GM12872 (cell line): ENCODE measurements around the gene CCNB2.

ENCODE experiments used
- CTCF ChIP-seq: IDR thresholded peaks from 3 replicates; pipeline ENCODE4 v1.5.1; 2011; ENCODE audit warnings: low read depth, mild to moderate bottlenecking, low read length, moderate library complexity; ENCODE audit not compliant: insufficient read depth

The CCNB2 gene

DNA sequence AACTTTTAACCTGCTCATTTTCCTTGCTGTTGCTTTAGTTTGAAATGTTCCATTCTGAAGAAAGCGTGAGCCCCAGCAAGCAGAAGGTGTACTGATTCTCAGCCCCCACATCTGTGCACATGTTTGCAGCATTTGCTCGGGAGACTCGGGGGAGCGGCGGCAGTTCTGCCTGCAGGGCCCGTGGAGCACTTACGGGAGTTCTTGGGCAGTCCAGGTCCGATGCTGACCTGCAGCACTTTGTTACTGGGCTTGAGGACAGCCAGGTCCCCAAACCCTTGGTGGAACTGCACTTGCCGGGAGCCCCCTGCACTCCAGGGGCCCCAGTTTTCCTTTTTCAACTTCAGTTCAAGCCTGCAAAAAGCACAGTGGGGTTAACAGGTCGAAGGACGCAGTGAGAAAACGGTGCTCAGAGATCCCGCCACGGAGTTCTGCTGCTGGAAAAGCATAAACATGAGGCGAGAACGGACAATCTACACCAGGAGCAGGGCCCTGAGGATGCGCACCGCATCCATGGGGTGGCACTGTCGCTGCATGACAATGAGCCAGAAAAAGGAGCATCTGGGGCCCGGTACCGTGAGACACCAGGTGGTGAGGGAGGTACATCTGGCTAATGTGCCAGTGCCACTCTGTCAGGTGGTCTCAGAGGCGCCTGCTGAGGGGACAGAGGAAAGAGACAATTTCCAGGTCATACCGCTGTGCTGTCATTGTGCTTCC, 56.1 kb downstream of the CCNB2 start:
- peak; percentile 55 for TF ChIP-seq CTCF

DNA sequence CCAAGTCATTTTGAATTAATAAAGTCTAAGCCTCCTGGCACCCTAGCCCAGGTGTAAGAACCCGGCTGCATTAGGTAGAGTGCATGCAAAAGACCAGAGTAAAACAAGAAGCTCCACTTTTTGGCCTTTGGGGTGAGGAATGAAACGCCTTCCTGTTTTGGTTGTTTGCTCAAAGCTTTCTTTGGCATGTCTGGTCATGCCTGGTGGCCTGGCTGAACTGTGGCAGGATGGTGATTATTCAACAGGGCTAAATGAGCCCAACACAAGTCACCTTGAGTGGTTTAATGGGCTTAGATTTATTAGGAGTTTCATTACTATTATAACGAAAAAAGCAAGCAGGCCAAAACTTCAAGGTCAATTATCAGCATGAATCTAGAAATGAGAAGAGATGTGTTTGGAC, 60.8 kb downstream of the CCNB2 start:
- no peak for TF ChIP-seq CTCF

DNA sequence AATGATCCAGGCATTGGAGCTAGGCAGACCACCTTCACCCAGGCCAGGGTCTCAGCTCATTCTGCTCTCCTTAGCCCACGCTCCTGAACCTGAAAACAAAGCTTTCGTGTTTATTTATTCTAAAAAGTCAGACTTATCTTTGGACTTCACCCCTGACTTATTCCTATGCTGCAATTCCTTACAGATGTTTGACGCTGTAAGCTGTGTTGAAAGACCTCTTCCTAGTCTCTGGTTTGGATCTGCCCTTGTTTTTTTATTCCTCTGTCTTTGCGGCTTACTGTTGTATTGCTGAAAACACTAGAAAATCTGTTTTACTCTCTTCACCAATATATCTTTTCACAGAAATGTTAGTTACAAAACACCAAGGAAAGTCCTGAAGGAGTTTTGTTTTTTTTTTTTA, 61.2 kb downstream of the CCNB2 start:
- TF ChIP-seq CTCF = no peak

- no peak for TF ChIP-seq CTCF
Observed at GRCh38 chr15:59166601-59167265, 61.8 kb downstream of the CCNB2 start.

- TF ChIP-seq CTCF = no peak
Observed at GRCh38 chr15:59168536-59168935, 63.6 kb downstream of the CCNB2 start.

DNA sequence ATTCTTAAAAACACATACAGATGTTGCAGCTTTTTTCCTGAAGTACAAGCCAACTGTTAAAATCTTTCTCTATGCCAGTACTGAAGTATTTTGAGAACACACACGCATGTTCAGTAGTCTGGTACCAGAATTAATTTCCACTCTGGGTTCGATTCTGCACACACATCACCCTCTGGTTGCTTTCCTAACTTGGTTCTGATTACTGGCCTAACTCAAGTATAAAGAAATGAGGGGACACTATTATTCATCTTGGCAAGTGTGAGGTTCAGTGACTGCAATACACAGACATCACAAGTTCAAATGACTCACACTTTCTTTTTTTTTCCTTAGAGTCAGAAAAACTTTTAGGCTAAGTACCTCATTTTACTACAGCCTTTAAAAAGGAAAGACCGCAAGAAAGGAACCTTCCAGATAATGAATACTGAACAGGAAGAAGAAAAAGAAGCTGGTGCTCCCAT, 64.3 kb downstream of the CCNB2 start:
- TF ChIP-seq CTCF = no peak

DNA sequence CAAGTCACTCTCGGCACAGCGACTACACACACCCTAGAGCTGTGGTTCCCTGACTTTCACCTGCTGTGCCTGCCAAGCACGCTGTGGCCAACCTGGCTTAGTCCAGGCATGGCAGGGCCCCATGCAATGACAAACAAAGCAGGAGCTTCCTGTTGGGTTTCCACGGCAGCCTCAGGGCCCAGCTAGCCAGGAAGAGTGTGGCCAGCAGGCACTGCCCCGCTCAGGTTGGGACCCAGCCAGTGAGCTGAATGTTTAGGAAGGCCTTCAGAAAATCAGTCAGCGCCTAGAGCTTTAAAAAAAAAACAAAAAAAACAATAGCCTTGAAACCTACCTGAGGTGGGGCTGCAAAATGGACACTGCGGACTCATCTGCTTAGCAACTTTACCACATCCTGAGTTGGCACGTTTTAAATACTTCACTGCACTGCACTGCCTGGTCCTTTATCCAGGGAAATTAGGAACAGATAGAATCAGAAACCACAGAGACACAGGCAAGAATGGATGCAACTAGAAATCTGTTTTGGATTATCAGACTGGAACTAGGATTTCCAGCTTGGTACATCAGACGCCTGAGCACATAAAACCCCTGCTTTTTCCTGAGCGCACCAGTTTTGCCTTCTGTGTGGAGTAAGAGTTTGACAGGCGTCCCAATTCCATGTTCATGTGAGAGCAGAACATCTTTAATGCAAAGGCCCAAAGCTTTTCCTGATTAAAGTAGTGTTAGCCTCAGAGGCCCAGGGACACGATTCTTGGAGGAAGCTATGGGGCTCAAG, 65.5 kb downstream of the CCNB2 start:
- no peak for TF ChIP-seq CTCF
